Lower leg skin (tissue), 3 donors: ENCODE results near the gene HOMER2.

Source experiments
- CTCF ChIP-seq, 3 donors: fragments of 450-650 bp; IDR thresholded peaks; one replicate each; pipeline ENCODE4 v1.5.1; 2016; ENCODE audit warnings: antibody characterized with exemption in 3 of 3, mild to moderate bottlenecking in 3 of 3, moderate library complexity in 2 of 3
- POLR2A ChIP-seq, 2 donors: fragments of 450-650 bp; IDR thresholded peaks; one replicate each; pipeline ENCODE4 v1.6.1; 2016 to 2017; ENCODE audit warnings: antibody characterized with exemption in 2 of 2, mild to moderate bottlenecking in 1 of 2, moderate library complexity in 1 of 2

DNA sequence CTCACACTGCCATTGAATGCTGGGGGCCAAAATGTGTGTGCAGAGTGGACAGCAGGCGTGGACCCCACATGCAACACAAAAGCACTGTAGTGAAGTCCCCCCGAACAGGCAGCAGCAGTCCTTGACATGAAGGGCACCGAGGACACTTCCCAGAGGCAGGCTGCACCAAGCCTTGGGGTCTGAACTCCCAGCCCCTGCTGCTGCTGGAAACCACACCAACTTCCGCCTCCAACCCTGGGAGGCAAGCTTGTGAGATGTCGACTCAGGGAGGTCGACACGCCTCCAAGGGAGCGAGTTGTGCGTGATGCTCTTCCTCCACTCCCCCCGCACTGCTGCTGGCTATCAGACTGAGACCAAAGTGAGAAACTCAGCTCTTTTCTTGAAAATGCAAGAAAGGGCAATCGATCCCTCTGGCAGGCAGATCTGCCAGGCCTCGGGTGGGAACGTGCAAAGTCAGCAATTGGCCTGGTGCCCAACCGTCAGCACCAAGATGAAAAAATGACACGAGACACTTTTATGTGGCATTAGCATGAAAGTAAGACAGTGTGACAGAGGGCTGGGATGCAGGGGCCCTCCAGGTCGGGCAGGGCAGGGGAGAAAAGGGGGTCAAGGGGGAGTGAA lies 99.5 kb downstream of the HOMER2 start:
- TF ChIP-seq CTCF (IDR thresholded peaks at IDR 0.05) (no peak), POLR2A (IDR thresholded peaks at IDR 0.05) (no peak)
